ENCODE measurements around the gene PPP1CB. TPM values are rescaled to one million over a fixed set of nuclear protein-coding genes. Genes with fewer than 3 reads are reported as not detected.

Gene PPP1CB
- total RNA-seq, 1 donor = 170 TPM

DNA sequence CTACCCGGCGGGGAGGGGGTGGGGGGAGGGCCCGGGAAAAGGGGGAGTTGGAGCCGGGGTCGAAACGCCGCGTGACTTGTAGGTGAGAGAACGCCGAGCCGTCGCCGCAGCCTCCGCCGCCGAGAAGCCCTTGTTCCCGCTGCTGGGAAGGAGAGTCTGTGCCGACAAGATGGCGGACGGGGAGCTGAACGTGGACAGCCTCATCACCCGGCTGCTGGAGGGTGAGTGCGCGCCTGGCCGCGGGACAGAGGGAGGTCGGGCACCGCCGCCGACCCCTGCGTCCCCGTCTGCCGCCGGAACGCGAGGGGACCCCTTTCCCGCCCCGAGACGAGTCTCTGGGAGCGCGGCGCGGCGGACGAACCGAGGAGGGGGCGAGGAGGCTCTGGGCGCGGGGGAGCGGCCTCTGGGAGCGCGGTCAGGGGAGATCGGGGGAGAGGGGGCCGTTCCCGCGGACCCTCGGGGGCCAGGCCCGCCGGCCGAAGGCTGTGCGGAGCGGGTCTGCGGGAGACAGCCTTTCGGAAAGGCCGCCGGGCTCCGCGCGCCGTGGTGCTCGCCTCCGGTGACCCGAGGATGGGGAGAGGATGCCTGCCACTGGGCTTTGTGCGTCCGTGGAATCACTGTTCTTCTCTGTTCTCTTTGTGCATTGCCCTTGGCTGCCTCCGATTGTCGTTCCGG lies 463 bp downstream of the PPP1CB start:
- Histone ChIP-seq H3K4me1 (ENCODE audit: insufficient read depth, low read length) (peaks cover 33% of the 10 kb centered on the region), H3K9me3 (ENCODE audit: low read depth, low read length) (no peaks in the 10 kb centered on the region), H3K27me3 (ENCODE audit: insufficient read depth, low read length) (no peaks in the 10 kb centered on the region), H3K79me2 (ENCODE audit: insufficient read depth, low read length) (peaks cover 50% of the 10 kb centered on the region), H3K4me2 (ENCODE audit: insufficient read depth, low read length) (peak overlapping the region; percentile 84), H3K36me3 (ENCODE audit: insufficient read depth, low read length) (no peaks in the 10 kb centered on the region), H2AFZ (ENCODE audit: low read length) (peak overlapping the region; percentile 63), H4K20me1 (ENCODE audit: insufficient read depth, low read length) (peaks cover 44% of the 10 kb centered on the region), H3K27ac (ENCODE audit: low read depth, low read length) (peak overlapping the region; percentile 92), H3K4me3 (ENCODE audit: insufficient read depth, low read length) (peak overlapping the region; percentile 90)
- peak; percentile 81 for DNase-seq (ENCODE audit: insufficient read length, low spot score, missing footprints)
- TF ChIP-seq, protein P1, sequence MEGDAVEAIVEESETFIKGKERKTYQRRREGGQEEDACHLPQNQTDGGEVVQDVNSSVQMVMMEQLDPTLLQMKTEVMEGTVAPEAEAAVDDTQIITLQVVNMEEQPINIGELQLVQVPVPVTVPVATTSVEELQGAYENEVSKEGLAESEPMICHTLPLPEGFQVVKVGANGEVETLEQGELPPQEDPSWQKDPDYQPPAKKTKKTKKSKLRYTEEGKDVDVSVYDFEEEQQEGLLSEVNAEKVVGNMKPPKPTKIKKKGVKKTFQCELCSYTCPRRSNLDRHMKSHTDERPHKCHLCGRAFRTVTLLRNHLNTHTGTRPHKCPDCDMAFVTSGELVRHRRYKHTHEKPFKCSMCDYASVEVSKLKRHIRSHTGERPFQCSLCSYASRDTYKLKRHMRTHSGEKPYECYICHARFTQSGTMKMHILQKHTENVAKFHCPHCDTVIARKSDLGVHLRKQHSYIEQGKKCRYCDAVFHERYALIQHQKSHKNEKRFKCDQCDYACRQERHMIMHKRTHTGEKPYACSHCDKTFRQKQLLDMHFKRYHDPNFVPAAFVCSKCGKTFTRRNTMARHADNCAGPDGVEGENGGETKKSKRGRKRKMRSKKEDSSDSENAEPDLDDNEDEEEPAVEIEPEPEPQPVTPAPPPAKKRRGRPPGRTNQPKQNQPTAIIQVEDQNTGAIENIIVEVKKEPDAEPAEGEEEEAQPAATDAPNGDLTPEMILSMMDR (IDR thresholded peaks at IDR 0.05; ENCODE audit: extremely low read depth, low read depth, low read length) = no peak

DNA sequence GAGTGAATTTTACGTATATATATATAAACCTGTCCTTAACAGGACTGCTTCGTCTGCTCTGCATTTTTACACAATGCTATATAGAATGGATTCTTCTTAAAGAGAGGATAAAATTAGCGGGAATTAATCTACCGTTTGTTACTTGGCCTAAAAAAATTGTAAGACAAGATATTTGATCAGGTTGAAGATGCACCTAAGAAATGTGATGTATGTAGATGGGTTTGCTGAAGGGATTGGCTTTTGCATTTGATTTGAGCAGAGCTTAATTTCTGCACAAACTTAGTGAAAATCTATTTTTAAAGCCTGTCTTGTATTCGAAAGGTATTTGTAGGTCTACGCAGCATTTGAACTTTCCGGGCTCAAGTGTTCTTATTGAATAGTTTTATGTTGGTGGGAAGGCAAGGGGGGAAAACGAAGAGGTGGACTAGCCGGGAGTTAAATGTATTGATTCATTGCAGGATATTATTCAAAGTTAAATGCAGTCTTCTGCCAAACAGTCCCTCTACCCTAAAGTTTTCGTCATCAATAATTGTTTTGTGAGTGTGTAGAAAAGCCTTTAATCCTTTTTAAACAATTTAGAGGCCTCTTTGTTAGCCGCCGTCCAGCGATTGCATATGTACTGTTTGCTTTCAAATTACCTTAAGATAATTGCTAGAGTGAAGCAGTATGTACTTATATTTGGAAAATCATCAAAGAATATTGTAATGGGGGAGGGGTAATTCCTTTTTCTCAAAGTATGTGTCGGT lies 1.2 kb downstream of the PPP1CB start:
- H3K4me1 ChIP-seq (ENCODE audit: insufficient read depth, low read length) = peaks cover 37% of the 10 kb centered on the region

DNA sequence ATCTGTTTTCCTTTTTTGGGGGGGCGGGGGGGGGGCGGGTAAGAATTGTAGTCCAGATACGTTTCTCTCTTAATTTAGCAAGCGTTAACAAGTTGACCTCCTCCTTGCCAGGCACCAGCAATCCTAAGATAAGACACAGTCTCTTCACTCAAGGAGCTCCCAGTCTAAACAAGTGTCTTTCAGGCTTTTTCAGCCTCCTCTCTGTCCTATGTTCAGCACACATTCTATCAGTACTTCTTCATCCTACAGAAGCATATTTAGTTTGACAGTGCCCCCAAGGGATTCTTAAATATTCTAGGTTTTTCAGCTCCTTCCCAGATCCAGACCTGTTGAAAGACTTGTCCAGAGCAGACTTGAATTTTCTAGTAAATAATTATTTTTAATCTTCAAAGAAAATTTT lies 2.7 kb downstream of the PPP1CB start:
- H3K4me3 ChIP-seq (ENCODE audit: insufficient read depth, low read length) = no peak overlapping the region
- H3K4me1 ChIP-seq (ENCODE audit: insufficient read depth, low read length) = peaks cover 37% of the 10 kb centered on the region
- H3K27ac ChIP-seq (ENCODE audit: low read depth, low read length) = no peak overlapping the region
- H3K79me2 ChIP-seq (ENCODE audit: insufficient read depth, low read length) = peaks cover 72% of the 10 kb centered on the region
- no peak for DNase-seq (ENCODE audit: insufficient read length, low spot score, missing footprints)
- no peaks in the 10 kb centered on the region for H3K9me3 ChIP-seq (ENCODE audit: low read depth, low read length)
- peaks cover 6% of the 10 kb centered on the region for H3K36me3 ChIP-seq (ENCODE audit: insufficient read depth, low read length)
- TF ChIP-seq, protein P1 (IDR thresholded peaks at IDR 0.05; ENCODE audit: extremely low read depth, low read depth, low read length) = no peak
- peak overlapping the region; percentile 84 for H3K4me2 ChIP-seq (ENCODE audit: insufficient read depth, low read length)
- H4K20me1 ChIP-seq (ENCODE audit: insufficient read depth, low read length) = peaks cover 63% of the 10 kb centered on the region
- no peak overlapping the region for H2AFZ ChIP-seq (ENCODE audit: low read length)
- no peaks in the 10 kb centered on the region for H3K27me3 ChIP-seq (ENCODE audit: insufficient read depth, low read length)

More for the DNA sequence above, 1.2 kb downstream of the PPP1CB start:
- peaks cover 57% of the 10 kb centered on the region for H3K79me2 ChIP-seq (ENCODE audit: insufficient read depth, low read length)
- peak overlapping the region; percentile 84 for H3K4me2 ChIP-seq (ENCODE audit: insufficient read depth, low read length)
- H3K36me3 ChIP-seq (ENCODE audit: insufficient read depth, low read length) = no peaks in the 10 kb centered on the region
- TF ChIP-seq, protein P1 (IDR thresholded peaks at IDR 0.05; ENCODE audit: extremely low read depth, low read depth, low read length) = no peak
- H3K27me3 ChIP-seq (ENCODE audit: insufficient read depth, low read length) = no peaks in the 10 kb centered on the region
- H2AFZ ChIP-seq (ENCODE audit: low read length) = no peak overlapping the region
- H4K20me1 ChIP-seq (ENCODE audit: insufficient read depth, low read length) = peaks cover 51% of the 10 kb centered on the region
- H3K27ac ChIP-seq (ENCODE audit: low read depth, low read length) = peak overlapping the region; percentile 92
- H3K9me3 ChIP-seq (ENCODE audit: low read depth, low read length) = no peaks in the 10 kb centered on the region
- no peak for DNase-seq (ENCODE audit: insufficient read length, low spot score, missing footprints)
- H3K4me3 ChIP-seq (ENCODE audit: insufficient read depth, low read length) = peak overlapping the region; percentile 90

DNA sequence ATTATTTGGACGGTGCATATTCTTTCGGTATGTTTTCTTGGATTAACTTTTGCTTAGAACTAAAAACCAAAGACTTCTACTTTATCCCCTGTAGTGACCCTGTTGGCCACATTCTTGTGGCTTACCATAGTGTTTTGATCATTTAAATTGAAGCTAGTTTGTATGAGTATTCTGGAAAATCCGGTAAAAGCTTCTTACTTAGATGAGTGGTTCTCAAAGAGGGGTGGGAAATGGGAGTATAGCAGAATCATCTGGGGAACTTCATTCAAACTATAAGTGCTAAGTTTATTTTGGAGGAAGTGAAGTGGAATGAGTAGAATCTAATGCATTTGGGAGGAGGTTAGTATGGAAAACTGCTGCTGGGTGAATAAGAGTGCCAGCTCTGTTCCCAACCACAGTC lies 3.8 kb downstream of the PPP1CB start:
- Histone ChIP-seq H3K79me2 (ENCODE audit: insufficient read depth, low read length) (peaks cover 82% of the 10 kb centered on the region), H3K27ac (ENCODE audit: low read depth, low read length) (peak overlapping the region; percentile 19), H3K4me3 (ENCODE audit: insufficient read depth, low read length) (peak overlapping the region; percentile 6), H3K4me2 (ENCODE audit: insufficient read depth, low read length) (peak overlapping the region; percentile 84), H3K9me3 (ENCODE audit: low read depth, low read length) (no peaks in the 10 kb centered on the region), H3K27me3 (ENCODE audit: insufficient read depth, low read length) (no peaks in the 10 kb centered on the region), H3K4me1 (ENCODE audit: insufficient read depth, low read length) (peaks cover 35% of the 10 kb centered on the region), H2AFZ (ENCODE audit: low read length) (no peak overlapping the region), H4K20me1 (ENCODE audit: insufficient read depth, low read length) (peaks cover 70% of the 10 kb centered on the region), H3K36me3 (ENCODE audit: insufficient read depth, low read length) (peaks cover 13% of the 10 kb centered on the region)
- DNase-seq (ENCODE audit: insufficient read length, low spot score, missing footprints) = no peak
- TF ChIP-seq, protein P1 (IDR thresholded peaks at IDR 0.05; ENCODE audit: extremely low read depth, low read depth, low read length) = no peak

Data from osteoblast (primary cell).